IMR-90 (cell line): ENCODE data around the gene WEE2. TPM values are rescaled to one million over a fixed set of nuclear protein-coding genes. Genes with fewer than 3 reads are reported as not detected.

ENCODE experiments used
- ATAC-seq: fragments of 200-7000 bp; cut with Tn5 transposase; 2 replicates; pipeline ENCODE4 v1.9.1; 2020; ENCODE audit warnings: low read depth, mild to moderate bottlenecking, moderate library complexity
- BruUV-seq: library from RNA; stranded (reverse); fragments of 400-500 nt; replicated peaks from 2 replicates; lab custom pipeline; 2021; lab: Mats Ljungman, UMichigan
- CTCF ChIA-PET: fragments of 300-600 bp; formaldehyde crosslinking; extraction: SDS; loops from one replicate; lab custom pipeline; 2021; ENCODE audit warnings: antibody characterized with exemption; lab: Yijun Ruan, JAX
- POLR2A ChIA-PET: fragments of 300-600 bp; sonication (Branson Sonifier 250); formaldehyde crosslinking; loops from one replicate; lab custom pipeline; 2022; ENCODE audit warnings: antibody characterized with exemption; ENCODE audit not compliant: unreplicated experiment; lab: Charles Lee
- DNase-seq: peaks from one replicate; pipeline ENCODE4 v3.0.0; 2013
- H2AFZ ChIP-seq: replicated peaks from 2 replicates; pipeline ENCODE3; 2013; ENCODE audit warnings: low read length, mild to moderate bottlenecking; ENCODE audit not compliant: poor library complexity
- H2AK5ac ChIP-seq: 2 replicates; pipeline ENCODE4 v1.6.1; 2013; ENCODE audit warnings: low read depth, low read length, inconsistent platforms
- H2AK9ac ChIP-seq: replicated peaks from 2 replicates; pipeline ENCODE3; 2013; ENCODE audit warnings: mild to moderate bottlenecking, low read depth, low read length, moderate library complexity; ENCODE audit not compliant: poor library complexity
- H2BK120ac ChIP-seq: 2 replicates; pipeline ENCODE4 v1.6.1; 2013; ENCODE audit warnings: low read depth, low read length, inconsistent platforms
- H2BK15ac ChIP-seq: 3 replicates; pipeline ENCODE4 v1.6.1; 2013; ENCODE audit warnings: low read depth, low read length, inconsistent platforms
- H2BK20ac ChIP-seq: 2 replicates; pipeline ENCODE4 v1.6.1; 2013; ENCODE audit warnings: low read depth, mild to moderate bottlenecking, inconsistent platforms, low read length, moderate library complexity
- H2BK5ac ChIP-seq: 2 replicates; pipeline ENCODE4 v1.6.1; 2013; ENCODE audit warnings: mild to moderate bottlenecking, low read depth, low read length, inconsistent platforms; ENCODE audit not compliant: poor library complexity, severe bottlenecking
- H3K14ac ChIP-seq: replicated peaks from 2 replicates; pipeline ENCODE4 v1.6.1; 2013; ENCODE audit warnings: low read depth, low read length, inconsistent platforms
- H3K18ac ChIP-seq: 2 replicates; pipeline ENCODE4 v1.6.1; 2013; ENCODE audit warnings: low read depth, low read length, control low read depth
- H3K23ac ChIP-seq: 2 replicates; pipeline ENCODE4 v1.6.1; 2013; ENCODE audit warnings: low read depth, low read length, inconsistent platforms
- H3K27ac ChIP-seq: 2 replicates; pipeline ENCODE4 v1.5.1; 2013; ENCODE audit warnings: mild to moderate bottlenecking, control low read depth, low read length; ENCODE audit not compliant: insufficient read depth
- H3K27me3 ChIP-seq: 2 replicates; pipeline ENCODE4 v1.6.1; 2013; ENCODE audit warnings: low read length; ENCODE audit not compliant: control insufficient read depth, insufficient read depth
- H3K36me3 ChIP-seq: 2 replicates; pipeline ENCODE4 v1.6.1; 2013; ENCODE audit warnings: low read length, mixed read lengths; ENCODE audit not compliant: control insufficient read depth, insufficient read depth
- H3K4ac ChIP-seq: 2 replicates; pipeline ENCODE4 v1.6.1; 2013; ENCODE audit warnings: low read depth, low read length, inconsistent platforms
- H3K4me1 ChIP-seq: 2 replicates; pipeline ENCODE4 v1.6.1; 2013; ENCODE audit warnings: low read length, mixed read lengths; ENCODE audit not compliant: control insufficient read depth, insufficient read depth
- H3K4me2 ChIP-seq: 2 replicates; pipeline ENCODE4 v1.6.1; 2013; ENCODE audit warnings: low read depth, mild to moderate bottlenecking, control low read depth, low read length, moderate library complexity
- H3K4me3 ChIP-seq: 2 replicates; pipeline ENCODE4 v1.5.1; 2013; ENCODE audit warnings: low read depth, mild to moderate bottlenecking, control low read depth, low read length, moderate library complexity; ENCODE audit not compliant: insufficient read depth
- H3K56ac ChIP-seq: 2 replicates; pipeline ENCODE4 v1.6.1; 2013; ENCODE audit warnings: low read length, inconsistent platforms; ENCODE audit not compliant: insufficient read depth; ENCODE audit errors: extremely low read depth
- H3K79me1 ChIP-seq, 2 experiments: 2 replicates each; pipeline ENCODE4 v1.6.1; 2013; ENCODE audit warnings: low read length in 2 of 2, inconsistent platforms in 1 of 2, low read depth in 1 of 2
- H3K9ac ChIP-seq: 2 replicates; pipeline ENCODE4 v1.6.1; 2013; ENCODE audit warnings: low read depth, low read length, control low read depth
- H3K9me1 ChIP-seq: 2 replicates; pipeline ENCODE4 v1.6.1; 2013; ENCODE audit warnings: low read length, inconsistent platforms; ENCODE audit not compliant: insufficient read depth
- H3K9me3 ChIP-seq: 2 replicates; pipeline ENCODE4 v1.6.1; 2013; ENCODE audit warnings: low read length; ENCODE audit not compliant: control insufficient read depth, insufficient read depth
- H4K20me1 ChIP-seq: 2 replicates; pipeline ENCODE4 v1.6.1; 2013; ENCODE audit warnings: low read length, inconsistent platforms; ENCODE audit not compliant: insufficient read depth
- H4K5ac ChIP-seq: 2 replicates; pipeline ENCODE4 v1.6.1; 2013; ENCODE audit warnings: mild to moderate bottlenecking, low read depth, low read length, control low read depth
- H4K8ac ChIP-seq, 2 experiments: 2 replicates each; pipeline ENCODE4 v1.6.1; 2013; ENCODE audit warnings: low read depth in 2 of 2, low read length in 2 of 2, control low read depth in 1 of 2, inconsistent platforms in 1 of 2
- H4K91ac ChIP-seq: 2 replicates; pipeline ENCODE4 v1.6.1; 2013; ENCODE audit warnings: low read depth, low read length, inconsistent platforms; ENCODE audit not compliant: insufficient read depth
- BHLHE40 ChIP-seq: fragments of 150-350 bp; IDR thresholded peaks from 2 replicates; pipeline ENCODE4 v1.6.1; 2016; ENCODE audit warnings: mild to moderate bottlenecking, low read depth, low read length
- FOS ChIP-seq: fragments of 150-350 bp; IDR thresholded peaks from 2 replicates; pipeline ENCODE4 v1.6.1; 2016; ENCODE audit warnings: low read depth, low read length
- MXI1 ChIP-seq: IDR thresholded peaks from 2 replicates; pipeline ENCODE4 v1.6.1; 2012; ENCODE audit warnings: low read depth, mild to moderate bottlenecking, low read length, moderate library complexity, borderline replicate concordance
- RCOR1 ChIP-seq: IDR thresholded peaks from 2 replicates; pipeline ENCODE4 v1.6.1; 2012; ENCODE audit warnings: mild to moderate bottlenecking, low read length, improper control_type of control experiment; ENCODE audit not compliant: insufficient replicate concordance
- SMC3 ChIP-seq: fragments of 150-350 bp; IDR thresholded peaks from 2 replicates; pipeline ENCODE4 v1.6.1; 2016; ENCODE audit warnings: low read depth, mild to moderate bottlenecking, antibody characterized with exemption, low read length, moderate library complexity
- WGBS, 2 experiments: methylation state at CpG; one replicate each; pipeline versions ENCODE4 v1.1.5 to v1.1.7; 2013; ENCODE audit warnings: missing lambda C conversion rate in 2 of 2; ENCODE audit not compliant: insufficient read length in 1 of 2; ENCODE audit errors: extremely low coverage in 2 of 2; 5-methylcytosine and 5-hydroxymethylcytosine counted together
- dilution Hi-C: fragments of 300-500 bp; cut with HindIII; formaldehyde crosslinking; loops from one replicate; pipeline ENCODE4 v1.14.3; 2018; ENCODE audit warnings: low sequenced_read_pairs; ENCODE audit not compliant: unreplicated experiment
- in situ Hi-C: fragments of 300-500 bp; cut with MboI; formaldehyde crosslinking; loops from 3 replicates; pipeline ENCODE4 v1.14.3; 2019; ENCODE audit warnings: low sequenced_read_pairs, inconsistent platforms, mixed read lengths
- intact Hi-C: fragments of 100-400 bp; cut with micrococcal nuclease; formaldehyde crosslinking; loops from 2 replicates; pipeline ENCODE4 v1.10.0; 2022
- polyA plus RNA-seq, 3 experiments: library from polyadenylated mRNA; depleted of rRNA; stranded (reverse); fragments of >200 nt; gene quantifications; 2 replicates each; pipeline ENCODE4 v1.2.3, GENCODE V29; 2012; ENCODE audit warnings: low replicate concordance in 1 of 3
- total RNA-seq: library from RNA; depleted of rRNA; stranded (reverse); fragments of >200 nt; gene quantifications from 2 replicates; pipeline ENCODE4 v1.2.3, GENCODE V29; 2012
- TF ChIP-seq, protein P1 (sequence below): conservative IDR thresholded peaks from 2 replicates; pipeline ENCODE4 v1.5.1; 2012; ENCODE audit warnings: mild to moderate bottlenecking, low read depth, low read length, improper control_type of control experiment
- TF ChIP-seq, protein P2 (sequence below): fragments of 150-350 bp; IDR thresholded peaks from 2 replicates; pipeline ENCODE4 v1.6.1; 2016; ENCODE audit warnings: low read depth, mild to moderate bottlenecking, low read length, moderate library complexity, borderline replicate concordance

WEE2 gene
- total and polyA plus RNA-seq, 2 of the 4 experiments (the other 2 are of a cell fraction): not detected

DNA sequence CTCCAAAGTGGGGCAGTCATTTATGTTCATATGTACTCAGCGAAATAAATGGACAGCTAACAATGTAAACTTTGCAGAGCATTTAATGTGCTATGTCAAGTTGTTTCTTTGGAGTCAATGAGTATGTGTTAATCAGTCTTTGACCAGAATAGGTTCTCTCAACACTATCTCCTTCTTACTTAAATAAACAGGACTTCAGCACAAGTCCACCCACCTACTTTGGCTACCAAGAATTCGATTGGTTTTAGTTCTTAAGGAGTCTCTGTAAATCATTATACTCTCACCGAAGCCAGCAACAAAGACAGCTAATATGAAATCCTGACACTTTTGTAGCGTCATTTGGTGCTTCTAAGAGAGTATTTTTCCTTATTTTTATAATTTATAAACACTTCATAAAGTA lies 6.9 kb downstream of the WEE2 start:
- no peak overlapping the region for H3K4me2 ChIP-seq
- no peak overlapping the region for H2BK120ac ChIP-seq
- H2BK20ac ChIP-seq: no peak overlapping the region
- H2BK5ac ChIP-seq: no peak overlapping the region
- no peak overlapping the region for H4K91ac ChIP-seq
- H4K8ac ChIP-seq: no peak overlapping the region
- H3K56ac ChIP-seq: no peak overlapping the region
- no peak overlapping the region for H2AFZ ChIP-seq
- no TSS peak for BruUV-seq
- H3K27me3 ChIP-seq: no peaks in the 10 kb centered on the region
- no peak overlapping the region for H2AK9ac ChIP-seq
- CTCF ChIA-PET: no interaction called here
- no peak overlapping the region for H3K18ac ChIP-seq
- POLR2A ChIA-PET: no interaction called here
- no peak overlapping the region for H3K4ac ChIP-seq
- H3K36me3 ChIP-seq: no peaks in the 10 kb centered on the region
- H2BK15ac ChIP-seq: no peak overlapping the region
- H2AK5ac ChIP-seq: no peak overlapping the region
- no peak for DNase-seq
- ATAC-seq: no peak
- no CpG with 5 or more reads among the region's 4 CpGs for WGBS, 2 experiments
- no peak overlapping the region for H4K5ac ChIP-seq
- TF ChIP-seq BHLHE40 (no peak), MXI1 (no peak), RCOR1 (no peak), FOS (no peak), SMC3 (no peak)
- TF ChIP-seq, protein P1, sequence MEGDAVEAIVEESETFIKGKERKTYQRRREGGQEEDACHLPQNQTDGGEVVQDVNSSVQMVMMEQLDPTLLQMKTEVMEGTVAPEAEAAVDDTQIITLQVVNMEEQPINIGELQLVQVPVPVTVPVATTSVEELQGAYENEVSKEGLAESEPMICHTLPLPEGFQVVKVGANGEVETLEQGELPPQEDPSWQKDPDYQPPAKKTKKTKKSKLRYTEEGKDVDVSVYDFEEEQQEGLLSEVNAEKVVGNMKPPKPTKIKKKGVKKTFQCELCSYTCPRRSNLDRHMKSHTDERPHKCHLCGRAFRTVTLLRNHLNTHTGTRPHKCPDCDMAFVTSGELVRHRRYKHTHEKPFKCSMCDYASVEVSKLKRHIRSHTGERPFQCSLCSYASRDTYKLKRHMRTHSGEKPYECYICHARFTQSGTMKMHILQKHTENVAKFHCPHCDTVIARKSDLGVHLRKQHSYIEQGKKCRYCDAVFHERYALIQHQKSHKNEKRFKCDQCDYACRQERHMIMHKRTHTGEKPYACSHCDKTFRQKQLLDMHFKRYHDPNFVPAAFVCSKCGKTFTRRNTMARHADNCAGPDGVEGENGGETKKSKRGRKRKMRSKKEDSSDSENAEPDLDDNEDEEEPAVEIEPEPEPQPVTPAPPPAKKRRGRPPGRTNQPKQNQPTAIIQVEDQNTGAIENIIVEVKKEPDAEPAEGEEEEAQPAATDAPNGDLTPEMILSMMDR: no peak
- TF ChIP-seq, protein P2, sequence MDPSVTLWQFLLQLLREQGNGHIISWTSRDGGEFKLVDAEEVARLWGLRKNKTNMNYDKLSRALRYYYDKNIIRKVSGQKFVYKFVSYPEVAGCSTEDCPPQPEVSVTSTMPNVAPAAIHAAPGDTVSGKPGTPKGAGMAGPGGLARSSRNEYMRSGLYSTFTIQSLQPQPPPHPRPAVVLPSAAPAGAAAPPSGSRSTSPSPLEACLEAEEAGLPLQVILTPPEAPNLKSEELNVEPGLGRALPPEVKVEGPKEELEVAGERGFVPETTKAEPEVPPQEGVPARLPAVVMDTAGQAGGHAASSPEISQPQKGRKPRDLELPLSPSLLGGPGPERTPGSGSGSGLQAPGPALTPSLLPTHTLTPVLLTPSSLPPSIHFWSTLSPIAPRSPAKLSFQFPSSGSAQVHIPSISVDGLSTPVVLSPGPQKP: no peak
- intact Hi-C loops: no loop called here
- H3K4me3 ChIP-seq: no peak overlapping the region
- no peaks in the 10 kb centered on the region for H3K79me1 ChIP-seq
- H3K9ac ChIP-seq: no peak overlapping the region
- in situ Hi-C loops: no loop called here
- H3K27ac ChIP-seq: no peak overlapping the region
- no peak overlapping the region for H3K23ac ChIP-seq
- H3K9me1 ChIP-seq: no peaks in the 10 kb centered on the region
- H3K14ac ChIP-seq: no peak overlapping the region
- H3K9me3 ChIP-seq: no peaks in the 10 kb centered on the region
- H3K4me1 ChIP-seq: no peaks in the 10 kb centered on the region
- dilution Hi-C loops: no loop called here
- no peaks in the 10 kb centered on the region for H4K20me1 ChIP-seq
